Breast epithelium (tissue), 3 donors: ENCODE results near the gene IGDCC3.

Experiments
- CTCF ChIP-seq, 3 donors: fragments of 450-650 bp; IDR thresholded peaks; one replicate each; pipeline ENCODE4 v1.5.1; 2016 to 2017; ENCODE audit warnings: antibody characterized with exemption in 3 of 3, mild to moderate bottlenecking in 3 of 3, moderate library complexity in 3 of 3
- POLR2A ChIP-seq: fragments of 450-650 bp; IDR thresholded peaks from one replicate; pipeline ENCODE4 v1.6.1; 2016; ENCODE audit warnings: antibody characterized with exemption, mild to moderate bottlenecking, moderate library complexity
- POLR2AphosphoS5 ChIP-seq, 3 donors: sonication (generic); formaldehyde crosslinking; IDR thresholded peaks; one replicate each; pipeline ENCODE4 v1.6.1; 2017; ENCODE audit warnings: antibody characterized with exemption in 3 of 3

DNA sequence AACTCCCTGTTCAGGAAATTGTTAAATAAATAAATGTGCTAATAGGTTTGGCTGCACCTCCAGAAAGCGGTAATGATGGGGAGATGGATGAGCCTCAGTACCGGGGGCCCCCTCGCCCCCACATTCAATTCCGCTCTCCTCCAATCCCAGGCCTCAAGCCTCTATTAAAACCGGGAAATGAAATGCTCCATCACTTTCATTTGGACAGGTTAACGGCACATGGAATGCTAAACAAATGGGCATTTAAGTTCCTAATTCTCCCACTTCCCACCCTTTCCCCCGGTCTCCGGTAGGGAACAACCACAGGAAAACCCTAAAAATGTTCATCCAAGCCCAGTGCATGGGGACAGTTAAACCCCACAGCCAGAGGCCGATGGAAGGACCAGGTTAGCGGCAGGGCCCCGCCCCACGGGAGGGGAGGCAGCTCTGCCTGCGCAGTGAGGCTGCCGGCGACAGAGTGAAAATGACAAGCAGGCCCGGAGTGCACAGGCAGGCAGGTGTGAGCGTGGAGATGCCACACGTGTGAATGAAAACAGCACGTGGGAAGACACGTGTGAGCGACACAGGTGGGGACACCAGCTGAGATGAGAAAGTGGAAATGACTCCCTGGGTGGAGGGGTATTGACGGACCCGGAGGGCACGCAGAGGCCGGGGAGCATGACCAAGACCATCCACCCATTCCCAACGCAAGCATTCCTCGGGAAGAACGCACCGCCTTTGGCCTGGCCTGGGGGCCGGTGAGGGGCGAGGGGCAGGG, 45.2 kb downstream of the IGDCC3 start:
- no peak for TF ChIP-seq CTCF (IDR thresholded peaks at IDR 0.05)
- no peak for TF ChIP-seq POLR2A
- TF ChIP-seq POLR2AphosphoS5 (IDR thresholded peaks at IDR 0.05), result no peak
